IMR-90 (cell line): ENCODE results near the gene CYB561D1. TPM values are rescaled to one million over a fixed set of nuclear protein-coding genes. Genes with fewer than 3 reads are reported as not detected.

Source experiments
- ATAC-seq: fragments of 200-7000 bp; cut with Tn5 transposase; 2 replicates; pipeline ENCODE4 v1.9.1; 2020; ENCODE audit warnings: low read depth, mild to moderate bottlenecking, moderate library complexity
- BruUV-seq: library from RNA; stranded (reverse); fragments of 400-500 nt; replicated peaks from 2 replicates; lab custom pipeline; 2021; lab: Mats Ljungman, UMichigan
- CTCF ChIA-PET: fragments of 300-600 bp; formaldehyde crosslinking; extraction: SDS; loops from one replicate; lab custom pipeline; 2021; ENCODE audit warnings: antibody characterized with exemption; lab: Yijun Ruan, JAX
- POLR2A ChIA-PET: fragments of 300-600 bp; sonication (Branson Sonifier 250); formaldehyde crosslinking; loops from one replicate; lab custom pipeline; 2022; ENCODE audit warnings: antibody characterized with exemption; ENCODE audit not compliant: unreplicated experiment; lab: Charles Lee
- DNase-seq: peaks from one replicate; pipeline ENCODE4 v3.0.0; 2013
- H2AFZ ChIP-seq: replicated peaks from 2 replicates; pipeline ENCODE3; 2013; ENCODE audit warnings: low read length, mild to moderate bottlenecking; ENCODE audit not compliant: poor library complexity
- H2AK5ac ChIP-seq: 2 replicates; pipeline ENCODE4 v1.6.1; 2013; ENCODE audit warnings: low read depth, low read length, inconsistent platforms
- H2AK9ac ChIP-seq: replicated peaks from 2 replicates; pipeline ENCODE3; 2013; ENCODE audit warnings: mild to moderate bottlenecking, low read depth, low read length, moderate library complexity; ENCODE audit not compliant: poor library complexity
- H2BK120ac ChIP-seq: 2 replicates; pipeline ENCODE4 v1.6.1; 2013; ENCODE audit warnings: low read depth, low read length, inconsistent platforms
- H2BK15ac ChIP-seq: 3 replicates; pipeline ENCODE4 v1.6.1; 2013; ENCODE audit warnings: low read depth, low read length, inconsistent platforms
- H2BK20ac ChIP-seq: 2 replicates; pipeline ENCODE4 v1.6.1; 2013; ENCODE audit warnings: low read depth, mild to moderate bottlenecking, inconsistent platforms, low read length, moderate library complexity
- H2BK5ac ChIP-seq: 2 replicates; pipeline ENCODE4 v1.6.1; 2013; ENCODE audit warnings: mild to moderate bottlenecking, low read depth, low read length, inconsistent platforms; ENCODE audit not compliant: poor library complexity, severe bottlenecking
- H3K14ac ChIP-seq: replicated peaks from 2 replicates; pipeline ENCODE4 v1.6.1; 2013; ENCODE audit warnings: low read depth, low read length, inconsistent platforms
- H3K18ac ChIP-seq: 2 replicates; pipeline ENCODE4 v1.6.1; 2013; ENCODE audit warnings: low read depth, low read length, control low read depth
- H3K23ac ChIP-seq: 2 replicates; pipeline ENCODE4 v1.6.1; 2013; ENCODE audit warnings: low read depth, low read length, inconsistent platforms
- H3K27ac ChIP-seq: 2 replicates; pipeline ENCODE4 v1.5.1; 2013; ENCODE audit warnings: mild to moderate bottlenecking, control low read depth, low read length; ENCODE audit not compliant: insufficient read depth
- H3K27me3 ChIP-seq: 2 replicates; pipeline ENCODE4 v1.6.1; 2013; ENCODE audit warnings: low read length; ENCODE audit not compliant: control insufficient read depth, insufficient read depth
- H3K36me3 ChIP-seq: 2 replicates; pipeline ENCODE4 v1.6.1; 2013; ENCODE audit warnings: low read length, mixed read lengths; ENCODE audit not compliant: control insufficient read depth, insufficient read depth
- H3K4ac ChIP-seq: 2 replicates; pipeline ENCODE4 v1.6.1; 2013; ENCODE audit warnings: low read depth, low read length, inconsistent platforms
- H3K4me1 ChIP-seq: 2 replicates; pipeline ENCODE4 v1.6.1; 2013; ENCODE audit warnings: low read length, mixed read lengths; ENCODE audit not compliant: control insufficient read depth, insufficient read depth
- H3K4me2 ChIP-seq: 2 replicates; pipeline ENCODE4 v1.6.1; 2013; ENCODE audit warnings: low read depth, mild to moderate bottlenecking, control low read depth, low read length, moderate library complexity
- H3K4me3 ChIP-seq: 2 replicates; pipeline ENCODE4 v1.5.1; 2013; ENCODE audit warnings: low read depth, mild to moderate bottlenecking, control low read depth, low read length, moderate library complexity; ENCODE audit not compliant: insufficient read depth
- H3K56ac ChIP-seq: 2 replicates; pipeline ENCODE4 v1.6.1; 2013; ENCODE audit warnings: low read length, inconsistent platforms; ENCODE audit not compliant: insufficient read depth; ENCODE audit errors: extremely low read depth
- H3K79me1 ChIP-seq, 2 experiments: 2 replicates each; pipeline ENCODE4 v1.6.1; 2013; ENCODE audit warnings: low read length in 2 of 2, inconsistent platforms in 1 of 2, low read depth in 1 of 2
- H3K9ac ChIP-seq: 2 replicates; pipeline ENCODE4 v1.6.1; 2013; ENCODE audit warnings: low read depth, low read length, control low read depth
- H3K9me1 ChIP-seq: 2 replicates; pipeline ENCODE4 v1.6.1; 2013; ENCODE audit warnings: low read length, inconsistent platforms; ENCODE audit not compliant: insufficient read depth
- H3K9me3 ChIP-seq: 2 replicates; pipeline ENCODE4 v1.6.1; 2013; ENCODE audit warnings: low read length; ENCODE audit not compliant: control insufficient read depth, insufficient read depth
- H4K20me1 ChIP-seq: 2 replicates; pipeline ENCODE4 v1.6.1; 2013; ENCODE audit warnings: low read length, inconsistent platforms; ENCODE audit not compliant: insufficient read depth
- H4K5ac ChIP-seq: 2 replicates; pipeline ENCODE4 v1.6.1; 2013; ENCODE audit warnings: mild to moderate bottlenecking, low read depth, low read length, control low read depth
- H4K8ac ChIP-seq, 2 experiments: 2 replicates each; pipeline ENCODE4 v1.6.1; 2013; ENCODE audit warnings: low read depth in 2 of 2, low read length in 2 of 2, control low read depth in 1 of 2, inconsistent platforms in 1 of 2
- H4K91ac ChIP-seq: 2 replicates; pipeline ENCODE4 v1.6.1; 2013; ENCODE audit warnings: low read depth, low read length, inconsistent platforms; ENCODE audit not compliant: insufficient read depth
- BHLHE40 ChIP-seq: fragments of 150-350 bp; IDR thresholded peaks from 2 replicates; pipeline ENCODE4 v1.6.1; 2016; ENCODE audit warnings: mild to moderate bottlenecking, low read depth, low read length
- CEBPB ChIP-seq: IDR thresholded peaks from 2 replicates; pipeline ENCODE4 v1.6.1; 2012; ENCODE audit warnings: low read depth, low read length, improper control_type of control experiment
- MAFK ChIP-seq: IDR thresholded peaks from 2 replicates; pipeline ENCODE4 v1.6.1; 2012; ENCODE audit warnings: low read depth, low read length, improper control_type of control experiment
- MAZ ChIP-seq: IDR thresholded peaks from 2 replicates; pipeline ENCODE4 v1.6.1; 2012; ENCODE audit warnings: low read depth, mild to moderate bottlenecking, low read length, improper control_type of control experiment, moderate library complexity, borderline replicate concordance
- MXI1 ChIP-seq: IDR thresholded peaks from 2 replicates; pipeline ENCODE4 v1.6.1; 2012; ENCODE audit warnings: low read depth, mild to moderate bottlenecking, low read length, moderate library complexity, borderline replicate concordance
- NFE2L2 ChIP-seq: fragments of 150-350 bp; IDR thresholded peaks from 2 replicates; pipeline ENCODE4 v1.6.1; 2016; ENCODE audit warnings: low read depth, mild to moderate bottlenecking, low read length
- RFX5 ChIP-seq: IDR thresholded peaks from 2 replicates; pipeline ENCODE4 v1.8.0; 2012; ENCODE audit warnings: low read depth, mild to moderate bottlenecking, low read length, moderate library complexity
- SMC3 ChIP-seq: fragments of 150-350 bp; IDR thresholded peaks from 2 replicates; pipeline ENCODE4 v1.6.1; 2016; ENCODE audit warnings: low read depth, mild to moderate bottlenecking, antibody characterized with exemption, low read length, moderate library complexity
- WGBS, 2 experiments: methylation state at CpG; one replicate each; pipeline versions ENCODE4 v1.1.5 to v1.1.7; 2013; ENCODE audit warnings: missing lambda C conversion rate in 2 of 2; ENCODE audit not compliant: insufficient read length in 1 of 2; ENCODE audit errors: extremely low coverage in 2 of 2; 5-methylcytosine and 5-hydroxymethylcytosine counted together
- dilution Hi-C: fragments of 300-500 bp; cut with HindIII; formaldehyde crosslinking; loops from one replicate; pipeline ENCODE4 v1.14.3; 2018; ENCODE audit warnings: low sequenced_read_pairs; ENCODE audit not compliant: unreplicated experiment
- in situ Hi-C: fragments of 300-500 bp; cut with MboI; formaldehyde crosslinking; loops from 3 replicates; pipeline ENCODE4 v1.14.3; 2019; ENCODE audit warnings: low sequenced_read_pairs, inconsistent platforms, mixed read lengths
- intact Hi-C: fragments of 100-400 bp; cut with micrococcal nuclease; formaldehyde crosslinking; loops from 2 replicates; pipeline ENCODE4 v1.10.0; 2022
- polyA plus RNA-seq, 3 experiments: library from polyadenylated mRNA; depleted of rRNA; stranded (reverse); fragments of >200 nt; gene quantifications; 2 replicates each; pipeline ENCODE4 v1.2.3, GENCODE V29; 2012; ENCODE audit warnings: low replicate concordance in 1 of 3
- total RNA-seq: library from RNA; depleted of rRNA; stranded (reverse); fragments of >200 nt; gene quantifications from 2 replicates; pipeline ENCODE4 v1.2.3, GENCODE V29; 2012

Gene CYB561D1
- total and polyA plus RNA-seq, 2 of the 4 experiments (the other 2 are of a cell fraction) = 5.7 to 8.1 TPM

GRCh38 chr1:109483672-109484518 is 10.0 kb upstream of the CYB561D1 start, which contains the start of gene ATXN7L2 (continued):
- TF ChIP-seq NFE2L2 (no peak; the same call in 1 of the 2 replicates), RFX5 (no peak), MAZ (peak; percentile 69; the same call in 1 of the 2 replicates)

- peaks cover 8% of the 10 kb centered on the region for H3K9me1 ChIP-seq
- H3K27me3 ChIP-seq = peaks cover 17% of the 10 kb centered on the region
- peak overlapping the region; percentile 9; the same call in 1 of the 2 replicates for H3K18ac ChIP-seq
- peak overlapping the region; percentile 88 for H2BK5ac ChIP-seq
- H3K14ac ChIP-seq = peak overlapping the region; percentile 97
- POLR2A ChIA-PET = interaction anchor here (0.6 kb wide), 1 partner anchor 48 kb away, joined by 3 read pairs; no protein-coding TSS in a partner anchor
- H3K9me3 ChIP-seq = no peaks in the 10 kb centered on the region
- H2AFZ ChIP-seq = peak overlapping the region; percentile 97
- CTCF ChIA-PET = interaction anchor here (0.6 to 1.1 kb wide), 2 partner anchors 10 to 28 kb away, joined by 3 to 5 read pairs; partner anchors contain the start of gene CYB561D1
- TF ChIP-seq MAFK (no peak), RFX5 (no peak), SMC3 (no peak), MXI1 (no peak), CEBPB (no peak), BHLHE40 (no peak), NFE2L2 (no peak)
- H3K36me3 ChIP-seq = peaks cover 14% of the 10 kb centered on the region; the same call in 1 of the 2 replicates
- intact Hi-C loops = loop anchor here (5.0 kb wide), 1 partner anchor 37 kb away; no protein-coding TSS in a partner anchor
- 0% methylated on average over 3 of the region's 15 CpGs; no CpG with 5 or more reads in 1 of the 2 experiments for WGBS, 2 experiments
- H3K9ac ChIP-seq = peak overlapping the region; percentile 91
- in situ Hi-C loops = no loop called here
- dilution Hi-C loops = no loop called here
- H2AK9ac ChIP-seq = peak overlapping the region; percentile 86
- H3K56ac ChIP-seq = peak overlapping the region; percentile 62
- H4K91ac ChIP-seq = peak overlapping the region; percentile 81
- H3K27ac ChIP-seq = peak overlapping the region; percentile 99
- ATAC-seq (0 out of 2 replicates have a peak, but pooled peaks have one; percentile 3), DNase-seq (no peak)
- peak overlapping the region; percentile 71; the same call in 1 of the 2 replicates for H3K23ac ChIP-seq
- H4K5ac ChIP-seq = peak overlapping the region; percentile 74
- peaks cover 9% of the 10 kb centered on the region for H3K4me1 ChIP-seq
- peak overlapping the region; percentile 59 for H3K4me3 ChIP-seq
- H3K79me1 ChIP-seq = peaks cover 9 to 22% of the 10 kb centered on the region in 2 experiments; a peak in 3 of 4 replicates
- H2BK20ac ChIP-seq = peak overlapping the region; percentile 43; the same call in 1 of the 2 replicates
- peak overlapping the region; percentile 78 for H2BK120ac ChIP-seq
- no TSS peak for BruUV-seq
- H3K4me2 ChIP-seq = peak overlapping the region; percentile 74
- peak overlapping the region; percentile 93 to 94 for H4K8ac ChIP-seq
- H3K4ac ChIP-seq = peak overlapping the region; percentile 90
- H4K20me1 ChIP-seq = no peaks in the 10 kb centered on the region
- H2AK5ac ChIP-seq = peak overlapping the region; percentile 42
- peak overlapping the region; percentile 88; the same call in 1 of the 3 replicates for H2BK15ac ChIP-seq
Observed at GRCh38 chr1:109484519-109484975, 9.3 kb upstream of the CYB561D1 start.
